Astrocyte of the hippocampus (primary cell): ENCODE data around the gene CKAP2.
"Not testable (repeated sequence)": the region's sequence is repeated elsewhere in the genome, so short reads cannot be mapped to it uniquely, and the experiment has no call there.

Source experiments
- DNase-seq: peaks from one replicate; pipeline ENCODE4 v3.0.0; 2011; ENCODE audit warnings: low read depth, low spot score

The CKAP2 gene

GRCh38 chr13:52454820-52455676 is at the start of gene CKAP2:
TSS of gene CKAP2 (plus strand) at chr13:52455478. CDS start at chr13:52455557, 79 bp downstream.
- DNase-seq: peak; percentile 98

- DNase-seq: peak; percentile 53
Measured at GRCh38 chr13:52405767-52406494, 49.3 kb upstream of the CKAP2 start, which contains the start of gene THSD1. TSS of gene THSD1 (minus strand) at chr13:52406172. CDS start at chr13:52402600, 3,572 bp downstream.

- DNase-seq: no peak
Measured at GRCh38 chr13:52406629-52407028, 48.6 kb upstream of the CKAP2 start.

GRCh38 chr13:52407436-52407835 is 47.8 kb upstream of the CKAP2 start:
- DNase-seq: not testable (repeated sequence)

- DNase-seq: not testable (repeated sequence)
Measured at GRCh38 chr13:52408071-52408658, 47.1 kb upstream of the CKAP2 start.

GRCh38 chr13:52411629-52412028 is 43.6 kb upstream of the CKAP2 start:
- DNase-seq: no peak

GRCh38 chr13:52412128-52412527 is 43.1 kb upstream of the CKAP2 start:
- no peak for DNase-seq

GRCh38 chr13:52414051-52414450 is 41.2 kb upstream of the CKAP2 start:
- no peak for DNase-seq

GRCh38 chr13:52414963-52415362 is 40.3 kb upstream of the CKAP2 start:
- DNase-seq: peak; percentile 51

GRCh38 chr13:52419080-52419479 is 36.2 kb upstream of the CKAP2 start:
- no peak for DNase-seq

GRCh38 chr13:52421216-52421615 is 34.1 kb upstream of the CKAP2 start:
- no peak for DNase-seq

- DNase-seq: peak; percentile 38
Measured at GRCh38 chr13:52428295-52428694, 27.0 kb upstream of the CKAP2 start.

- DNase-seq: no peak
Measured at GRCh38 chr13:52432456-52432855, 22.8 kb upstream of the CKAP2 start.

- DNase-seq: no peak
Measured at GRCh38 chr13:52446265-52446664, 9.0 kb upstream of the CKAP2 start.

GRCh38 chr13:52447354-52447753 is 7.9 kb upstream of the CKAP2 start:
- DNase-seq: no peak

- DNase-seq: no peak
Measured at GRCh38 chr13:52447815-52448552, 7.3 kb upstream of the CKAP2 start.

- DNase-seq: peak; percentile 20
Measured at GRCh38 chr13:52449331-52450011, 5.8 kb upstream of the CKAP2 start.

GRCh38 chr13:52450012-52450792 is 5.1 kb upstream of the CKAP2 start, which contains the start of gene VPS36:
TSS of gene VPS36 (minus strand) at chr13:52450634. CDS start at chr13:52450594, 40 bp downstream.
- DNase-seq: peak; percentile 99

GRCh38 chr13:52450793-52451116 is 4.5 kb upstream of the CKAP2 start:
- no peak for DNase-seq

- DNase-seq: no peak
Measured at GRCh38 chr13:52451135-52451804, 4.0 kb upstream of the CKAP2 start.
